ENCODE results near the gene CPXM1.

The CPXM1 gene

GRCh38 chr20:2748551-2749342, 51.7 kb downstream of the CPXM1 start:
- DNase-seq (ENCODE audit: low spot score), result no peak

- no peak for DNase-seq (ENCODE audit: low spot score)
Observed at GRCh38 chr20:2747676-2748235, 52.7 kb downstream of the CPXM1 start.

- no peak for DNase-seq (ENCODE audit: low spot score)
Observed at GRCh38 chr20:2746636-2747265, 53.7 kb downstream of the CPXM1 start.

GRCh38 chr20:2745936-2746635, 54.3 kb downstream of the CPXM1 start:
- no peak for DNase-seq (ENCODE audit: low spot score)

- no peak for DNase-seq (ENCODE audit: low spot score)
Observed at GRCh38 chr20:2745060-2745910, 55.1 kb downstream of the CPXM1 start.

All from AG08395 (cell line).